Large intestine (tissue), 12 donors: ENCODE results near the gene ENC1. TPM values are rescaled to one million over a fixed set of nuclear protein-coding genes. Genes with fewer than 3 reads are reported as not detected.
"Not testable (repeated sequence)": the region's sequence is repeated elsewhere in the genome, so short reads cannot be mapped to it uniquely, and the experiment has no call there.

Experiments
- DNase-seq, 2 donors: peaks; one replicate each; pipeline versions ENCODE4 v3.0.0 to v3.0.0-alpha.2; 2013
- H3K27ac ChIP-seq: one replicate; pipeline ENCODE4 v1.5.1; 2013; ENCODE audit warnings: low read length
- H3K27me3 ChIP-seq: 2 replicates; pipeline ENCODE4 v1.6.1; 2013; ENCODE audit warnings: low read length; ENCODE audit not compliant: control insufficient read depth, insufficient read depth
- H3K36me3 ChIP-seq: 2 replicates; pipeline ENCODE4 v1.6.1; 2013; ENCODE audit warnings: low read length; ENCODE audit not compliant: control insufficient read depth, insufficient read depth
- H3K4me1 ChIP-seq: one replicate; pipeline ENCODE4 v1.6.1; 2013; ENCODE audit warnings: low read length; ENCODE audit not compliant: control insufficient read depth, insufficient read depth
- H3K4me3 ChIP-seq: one replicate; pipeline ENCODE4 v1.5.1; 2013; ENCODE audit warnings: low read length
- H3K9me3 ChIP-seq: one replicate; pipeline ENCODE4 v1.6.1; 2013; ENCODE audit warnings: mild to moderate bottlenecking, low read depth, low read length, moderate library complexity; ENCODE audit not compliant: control insufficient read depth
- WGBS: methylation state at CpG from one replicate; pipeline ENCODE4 v1.1.5; 2013; ENCODE audit warnings: low lambda C conversion rate; ENCODE audit not compliant: insufficient coverage; 5-methylcytosine and 5-hydroxymethylcytosine counted together
- long read RNA-seq, 11 donors: transcript quantifications; one replicate each; lab custom pipeline, GENCODE V29; 2026
- polyA plus RNA-seq: library from polyadenylated mRNA; unstranded; fragments of 120-200 nt; gene quantifications from one replicate; pipeline ENCODE4 v1.2.1, GENCODE V29; 2013

Gene ENC1, protein sequence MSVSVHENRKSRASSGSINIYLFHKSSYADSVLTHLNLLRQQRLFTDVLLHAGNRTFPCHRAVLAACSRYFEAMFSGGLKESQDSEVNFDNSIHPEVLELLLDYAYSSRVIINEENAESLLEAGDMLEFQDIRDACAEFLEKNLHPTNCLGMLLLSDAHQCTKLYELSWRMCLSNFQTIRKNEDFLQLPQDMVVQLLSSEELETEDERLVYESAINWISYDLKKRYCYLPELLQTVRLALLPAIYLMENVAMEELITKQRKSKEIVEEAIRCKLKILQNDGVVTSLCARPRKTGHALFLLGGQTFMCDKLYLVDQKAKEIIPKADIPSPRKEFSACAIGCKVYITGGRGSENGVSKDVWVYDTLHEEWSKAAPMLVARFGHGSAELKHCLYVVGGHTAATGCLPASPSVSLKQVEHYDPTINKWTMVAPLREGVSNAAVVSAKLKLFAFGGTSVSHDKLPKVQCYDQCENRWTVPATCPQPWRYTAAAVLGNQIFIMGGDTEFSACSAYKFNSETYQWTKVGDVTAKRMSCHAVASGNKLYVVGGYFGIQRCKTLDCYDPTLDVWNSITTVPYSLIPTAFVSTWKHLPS
- 122 TPM for polyA plus RNA-seq
- long read RNA-seq, donor 1, full-length matches to known transcripts: 15 of 403 reads
- long read RNA-seq, donor 1, partial matches to known transcripts: 388 of 403 reads
- long read RNA-seq, donor 1, other reads (novel, unspliced or antisense): 0 of 403 reads
- long read RNA-seq, donor 2, full-length matches to known transcripts: 23 of 81 reads
- long read RNA-seq, donor 2, partial matches to known transcripts: 58 of 81 reads
- long read RNA-seq, donor 2, other reads (novel, unspliced or antisense): 0 of 81 reads
- long read RNA-seq, donor 3, full-length matches to known transcripts: 28 of 88 reads
- long read RNA-seq, donor 3, partial matches to known transcripts: 60 of 88 reads
- long read RNA-seq, donor 3, other reads (novel, unspliced or antisense): 0 of 88 reads
- long read RNA-seq, donor 4, full-length matches to known transcripts: 4 of 4 reads
- long read RNA-seq, donor 4, partial matches to known transcripts: 0 of 4 reads
- long read RNA-seq, donor 4, other reads (novel, unspliced or antisense): 0 of 4 reads
- long read RNA-seq, donor 5, full-length matches to known transcripts: 13 of 20 reads
- long read RNA-seq, donor 5, partial matches to known transcripts: 7 of 20 reads
- long read RNA-seq, donor 5, other reads (novel, unspliced or antisense): 0 of 20 reads
- long read RNA-seq, donor 6, full-length matches to known transcripts: 16 of 692 reads
- long read RNA-seq, donor 6, partial matches to known transcripts: 499 of 692 reads
- long read RNA-seq, donor 6, other reads (novel, unspliced or antisense): 177 of 692 reads
- long read RNA-seq, donor 7, full-length matches to known transcripts: 7 of 39 reads
- long read RNA-seq, donor 7, partial matches to known transcripts: 32 of 39 reads
- long read RNA-seq, donor 7, other reads (novel, unspliced or antisense): 0 of 39 reads
- long read RNA-seq, donor 8, full-length matches to known transcripts: 24 of 68 reads
- long read RNA-seq, donor 8, partial matches to known transcripts: 44 of 68 reads
- long read RNA-seq, donor 8, other reads (novel, unspliced or antisense): 0 of 68 reads
- long read RNA-seq, donor 9, full-length matches to known transcripts: 17 of 55 reads
- long read RNA-seq, donor 9, partial matches to known transcripts: 38 of 55 reads
- long read RNA-seq, donor 9, other reads (novel, unspliced or antisense): 0 of 55 reads
- long read RNA-seq, donor 10, full-length matches to known transcripts: 17 of 556 reads
- long read RNA-seq, donor 10, partial matches to known transcripts: 357 of 556 reads
- long read RNA-seq, donor 10, other reads (novel, unspliced or antisense): 182 of 556 reads
- long read RNA-seq, donor 11, full-length matches to known transcripts: 18 of 42 reads
- long read RNA-seq, donor 11, partial matches to known transcripts: 24 of 42 reads
- long read RNA-seq, donor 11, other reads (novel, unspliced or antisense): 0 of 42 reads

DNA sequence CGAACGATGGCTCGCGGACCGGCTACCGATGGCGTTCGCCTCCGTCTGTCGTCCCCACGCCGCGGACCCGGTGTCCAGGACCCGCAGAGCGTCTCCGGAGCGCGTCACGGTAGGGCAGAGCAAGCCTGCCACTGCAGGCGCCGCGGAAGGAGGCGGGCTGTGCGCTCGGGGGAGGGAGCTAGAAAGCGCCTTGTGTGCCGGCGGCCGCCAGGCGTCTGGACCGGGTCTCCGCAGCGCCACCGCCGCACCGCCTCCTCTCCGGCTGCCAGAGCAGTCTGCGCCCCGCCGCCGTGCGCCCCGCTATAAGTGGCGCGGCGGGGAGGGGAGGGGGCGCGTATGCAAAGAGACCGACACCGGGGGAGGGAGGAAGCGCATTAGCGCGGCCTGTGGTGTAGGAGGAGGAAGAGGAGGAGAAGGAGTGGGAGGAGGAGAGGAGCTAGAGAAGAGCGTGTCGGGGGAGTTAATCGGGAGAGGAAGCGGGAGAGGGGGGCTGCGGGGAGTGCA lies at the start of gene ENC1:
Gene ENC1 (minus strand): TSS at position 279 of the 504 bp plus-strand sequence. CDS start 4,243 bp downstream, outside the sequence.
- 0% methylated on average over 2 of the region's 59 CpGs for WGBS

GRCh38 chr5:74686962-74687751 lies 46.6 kb upstream of the ENC1 start:
- Histone ChIP-seq H3K4me3 (peak overlapping the region; percentile 85), H3K27me3 (no peaks in the 10 kb centered on the region), H3K9me3 (no peaks in the 10 kb centered on the region), H3K36me3 (peaks cover 12% of the 10 kb centered on the region), H3K4me1 (peaks cover 12% of the 10 kb centered on the region), H3K27ac (peak overlapping the region; percentile 59)
- DNase-seq: peak; percentile 19 to 69
- WGBS: 20% methylated on average over 1 of the region's 5 CpGs

More for the DNA sequence above, at the start of gene ENC1:
- Histone ChIP-seq H3K4me1 (peaks cover 30% of the 10 kb centered on the region), H3K27me3 (no peaks in the 10 kb centered on the region), H3K9me3 (no peaks in the 10 kb centered on the region), H3K4me3 (peak within 1 kb of the TSS; percentile 92), H3K36me3 (peaks cover 13% of the 10 kb centered on the region), H3K27ac (peak within 1 kb of the TSS; percentile 98)
- peak; percentile 92 to 97 for DNase-seq

DNA sequence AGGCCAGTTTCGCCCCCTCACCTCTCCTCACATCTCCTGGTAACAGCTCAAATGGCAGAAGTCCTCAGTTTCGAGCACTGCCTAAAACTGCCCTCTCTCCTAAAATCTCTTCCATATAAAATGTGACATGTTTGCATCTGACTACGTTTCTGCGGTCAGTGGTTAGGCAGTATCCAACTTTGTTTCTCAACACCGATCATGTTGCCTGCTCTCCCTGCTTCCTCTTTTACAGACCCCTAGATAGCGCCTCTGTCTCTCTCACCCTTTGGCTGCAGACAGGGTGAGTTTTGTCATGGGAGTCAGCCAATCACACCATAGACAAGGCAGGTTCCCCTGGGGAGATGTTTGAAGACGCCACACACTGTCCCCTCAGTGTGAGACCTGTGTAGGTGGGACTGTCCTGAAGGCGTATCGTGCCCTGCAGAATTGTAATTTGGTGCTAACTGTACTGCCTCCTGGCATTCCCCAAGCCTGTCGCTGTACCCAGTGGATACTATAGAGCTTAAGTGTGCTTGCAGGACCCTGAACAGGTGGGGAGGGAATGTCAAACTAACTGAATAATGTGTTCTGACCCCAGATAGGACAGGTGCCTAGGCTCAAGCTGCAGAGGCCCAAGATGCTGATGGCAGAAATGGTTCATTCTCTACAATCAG lies 45.6 kb upstream of the ENC1 start:
- WGBS: no CpG with 5 or more reads among the region's 10 CpGs
- Histone ChIP-seq H3K4me1 (peaks cover 12% of the 10 kb centered on the region), H3K27ac (peak overlapping the region; percentile 59), H3K9me3 (no peaks in the 10 kb centered on the region), H3K4me3 (peak overlapping the region; percentile 85), H3K36me3 (peaks cover 7% of the 10 kb centered on the region), H3K27me3 (no peaks in the 10 kb centered on the region)
- peak; percentile 6 to 46 for DNase-seq

DNA sequence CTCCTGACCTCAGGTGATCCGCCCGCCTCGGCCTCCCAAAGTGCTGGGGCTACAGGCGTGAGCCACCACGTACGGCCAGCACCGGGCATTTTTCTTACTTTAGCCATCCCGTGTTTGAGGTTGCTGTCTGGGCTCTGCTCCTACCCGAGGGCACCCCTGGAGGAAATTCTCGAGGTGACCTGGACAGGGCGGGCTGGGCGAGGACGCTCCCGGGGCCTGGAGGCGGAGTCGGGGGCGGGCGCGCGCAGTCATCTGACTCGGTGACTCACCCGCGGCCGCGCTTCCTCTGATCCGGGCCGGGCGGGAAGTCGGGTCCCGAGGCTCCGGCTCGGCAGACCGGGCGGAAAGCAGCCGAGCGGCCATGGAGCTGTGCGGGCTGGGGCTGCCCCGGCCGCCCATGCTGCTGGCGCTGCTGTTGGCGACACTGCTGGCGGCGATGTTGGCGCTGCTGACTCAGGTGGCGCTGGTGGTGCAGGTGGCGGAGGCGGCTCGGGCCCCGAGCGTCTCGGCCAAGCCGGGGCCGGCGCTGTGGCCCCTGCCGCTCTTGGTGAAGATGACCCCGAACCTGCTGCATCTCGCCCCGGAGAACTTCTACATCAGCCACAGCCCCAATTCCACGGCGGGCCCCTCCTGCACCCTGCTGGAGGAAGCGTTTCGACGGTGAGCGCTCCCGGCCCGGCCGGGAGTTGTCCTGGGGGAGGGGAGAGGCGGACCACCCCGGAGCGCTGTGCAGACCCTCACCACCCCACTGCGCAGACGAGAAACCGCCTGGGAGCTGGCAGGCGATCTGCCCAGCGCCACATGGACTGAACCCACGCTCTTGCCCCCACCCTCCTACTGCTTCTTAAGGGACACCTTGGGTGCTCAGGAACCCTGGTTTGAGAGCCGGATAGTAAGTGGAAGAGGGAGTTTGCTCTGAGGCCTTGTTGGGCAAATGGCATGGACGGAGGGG lies 44.6 kb upstream of the ENC1 start, which contains the start of gene HEXB:
Gene HEXB (plus strand): TSS at position 334 of the 952 bp plus-strand sequence. CDS start 28 bp downstream, at position 362.
- Histone ChIP-seq H3K4me1 (peaks cover 12% of the 10 kb centered on the region), H3K36me3 (peaks cover 5% of the 10 kb centered on the region), H3K27me3 (no peaks in the 10 kb centered on the region), H3K9me3 (no peaks in the 10 kb centered on the region), H3K27ac (peak within 1 kb of the TSS; percentile 59), H3K4me3 (peak within 1 kb of the TSS; percentile 85)
- WGBS: no CpG with 5 or more reads among the region's 78 CpGs
- DNase-seq: peak; percentile 86 to 94

DNA sequence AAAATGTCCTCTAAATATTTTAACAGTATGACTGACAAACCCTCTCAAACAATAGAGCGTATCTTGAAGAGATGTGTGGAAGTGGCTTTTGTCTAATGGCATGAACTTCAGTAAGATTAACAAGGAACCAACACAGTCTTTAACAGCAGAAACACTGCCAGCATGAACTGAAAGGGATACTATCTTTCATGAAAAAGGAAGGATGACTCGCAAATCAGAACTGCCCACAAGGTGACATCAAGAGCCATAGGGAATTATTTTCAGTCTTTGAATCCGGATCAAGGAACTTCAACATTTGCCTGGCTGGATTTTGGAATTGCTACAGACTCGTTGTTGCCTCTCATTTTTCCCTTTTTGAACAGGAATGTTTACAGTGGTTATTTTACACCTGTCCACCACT lies 39.4 kb upstream of the ENC1 start:
- H3K4me1 ChIP-seq: peaks cover 7% of the 10 kb centered on the region
- no peaks in the 10 kb centered on the region for H3K9me3 ChIP-seq
- H3K27me3 ChIP-seq: no peaks in the 10 kb centered on the region
- no peak overlapping the region for H3K27ac ChIP-seq
- H3K4me3 ChIP-seq: no peak overlapping the region
- no peak for DNase-seq
- H3K36me3 ChIP-seq: no peaks in the 10 kb centered on the region
- WGBS: no CpG with 5 or more reads among the region's 4 CpGs

- not testable (repeated sequence) for H3K27me3 ChIP-seq, H3K27ac ChIP-seq, H3K9me3 ChIP-seq, H3K36me3 ChIP-seq, H3K4me1 ChIP-seq, H3K4me3 ChIP-seq
- 100% methylated on average over 1 of the region's 3 CpGs for WGBS
- peak; percentile 38 to 39 for DNase-seq
These were observed 38.8 kb upstream of the ENC1 start for GRCh38 chr5:74679300-74679699.

DNA sequence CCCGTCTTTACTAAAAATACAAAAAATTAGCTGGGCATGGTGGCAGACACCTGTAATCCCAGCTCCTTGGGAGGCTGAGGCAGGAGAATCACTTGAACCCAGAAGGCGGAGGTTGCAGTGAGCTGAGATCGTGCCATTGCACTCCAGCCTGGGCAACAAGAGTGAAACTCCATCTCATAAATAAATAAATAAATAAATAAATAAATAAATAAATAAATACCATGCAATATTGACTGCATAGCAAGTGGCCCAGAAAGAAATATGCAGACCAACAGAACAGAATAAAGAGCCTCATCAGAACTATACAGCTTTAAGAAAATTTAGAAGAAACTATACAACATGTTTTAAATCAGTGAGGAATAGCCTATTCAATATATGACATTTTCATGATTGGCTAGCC lies 37.6 kb upstream of the ENC1 start:
- H3K9me3 ChIP-seq, DNase-seq, H3K4me1 ChIP-seq, H3K27me3 ChIP-seq, H3K27ac ChIP-seq, H3K36me3 ChIP-seq, H3K4me3 ChIP-seq: not testable (repeated sequence)
- WGBS: no CpG with 5 or more reads among the region's 3 CpGs
